Breast epithelium (tissue), 3 donors: ENCODE measurements around the gene AGTR1.

Experiments used
- CTCF ChIP-seq, 3 donors: fragments of 450-650 bp; IDR thresholded peaks; one replicate each; pipeline ENCODE4 v1.5.1; 2016 to 2017; ENCODE audit warnings: antibody characterized with exemption in 3 of 3, mild to moderate bottlenecking in 3 of 3, moderate library complexity in 3 of 3
- POLR2A ChIP-seq: fragments of 450-650 bp; IDR thresholded peaks from one replicate; pipeline ENCODE4 v1.6.1; 2016; ENCODE audit warnings: antibody characterized with exemption, mild to moderate bottlenecking, moderate library complexity
- POLR2AphosphoS5 ChIP-seq, 3 donors: sonication (generic); formaldehyde crosslinking; IDR thresholded peaks; one replicate each; pipeline ENCODE4 v1.6.1; 2017; ENCODE audit warnings: antibody characterized with exemption in 3 of 3

DNA sequence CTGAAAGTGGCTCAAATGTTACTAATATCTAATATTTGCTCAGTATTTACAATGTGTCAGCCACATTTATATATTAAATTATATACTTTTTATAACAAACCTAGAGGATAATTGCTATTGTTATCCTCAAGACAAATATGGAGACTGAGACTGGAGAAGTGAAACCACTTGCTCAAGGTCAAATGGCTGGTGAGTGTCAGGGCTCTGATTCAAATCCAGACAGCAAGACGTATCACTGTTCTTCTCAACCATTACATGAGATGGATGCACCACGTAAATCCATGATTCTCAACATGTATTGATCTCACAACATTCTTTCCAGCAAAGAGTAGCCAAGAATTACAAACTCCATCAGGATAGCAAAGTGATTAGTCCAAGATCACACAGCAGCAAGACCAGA lies 76.1 kb downstream of the AGTR1 start:
- no peak for TF ChIP-seq CTCF (IDR thresholded peaks at IDR 0.05)
- no peak for TF ChIP-seq POLR2A
- no peak for TF ChIP-seq POLR2AphosphoS5 (IDR thresholded peaks at IDR 0.05)
